ENCODE results near the gene XKR3.
"Not testable (repeated sequence)": the region's sequence is repeated elsewhere in the genome, so short reads cannot be mapped to it uniquely, and the experiment has no call there.

Gene XKR3

DNA sequence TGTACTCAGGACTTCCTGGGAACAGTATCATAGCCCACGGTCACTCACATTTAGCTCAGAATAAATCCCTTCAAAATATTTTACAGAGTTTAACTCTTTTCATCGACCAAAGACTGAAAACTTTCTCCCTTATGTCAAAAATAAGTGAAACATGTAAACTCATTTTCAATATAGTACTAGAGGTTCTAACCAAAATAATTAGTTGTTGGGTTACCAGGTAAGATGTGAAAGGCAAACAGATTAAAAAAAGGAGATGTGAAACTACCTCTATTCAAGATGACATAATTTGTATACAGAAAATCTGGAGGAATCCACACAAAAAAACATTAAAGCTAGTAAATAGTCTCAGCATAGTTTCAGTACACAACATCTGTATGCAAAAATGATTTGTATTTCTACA lies 20.3 kb downstream of the XKR3 start:
- no peak for DNase-seq (ENCODE audit: low read depth)

DNA sequence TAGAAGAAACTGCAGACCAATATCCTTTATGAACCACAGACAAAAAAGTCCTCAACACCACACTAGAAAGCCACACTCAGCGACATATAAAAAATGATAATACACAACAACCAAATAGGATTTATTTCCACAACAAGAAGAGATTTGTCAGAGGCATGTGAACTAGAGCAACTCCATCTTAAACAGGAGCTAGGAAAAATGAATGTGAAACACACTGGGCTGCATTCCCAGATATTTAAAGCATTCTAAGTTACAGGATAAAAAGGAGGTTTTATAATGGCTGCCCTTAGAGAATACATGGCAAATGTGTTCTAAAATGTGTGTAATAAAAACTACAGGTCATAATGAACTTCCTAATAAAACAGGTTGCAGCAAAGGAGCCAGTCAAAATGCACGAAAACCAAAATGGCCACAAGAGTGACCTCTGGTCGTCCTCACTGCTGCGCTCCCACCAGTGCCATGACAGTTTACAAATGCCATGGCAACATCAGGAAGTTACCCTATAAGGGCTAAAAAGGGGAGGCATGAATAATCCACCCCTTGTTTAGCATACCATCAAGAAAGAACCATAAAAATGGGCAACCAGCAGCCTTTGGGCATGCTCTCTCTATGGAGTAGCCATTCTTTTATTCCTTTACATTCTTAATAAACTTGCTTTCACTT lies 21.8 kb downstream of the XKR3 start:
- no peak for DNase-seq (ENCODE audit: low read depth)

DNA sequence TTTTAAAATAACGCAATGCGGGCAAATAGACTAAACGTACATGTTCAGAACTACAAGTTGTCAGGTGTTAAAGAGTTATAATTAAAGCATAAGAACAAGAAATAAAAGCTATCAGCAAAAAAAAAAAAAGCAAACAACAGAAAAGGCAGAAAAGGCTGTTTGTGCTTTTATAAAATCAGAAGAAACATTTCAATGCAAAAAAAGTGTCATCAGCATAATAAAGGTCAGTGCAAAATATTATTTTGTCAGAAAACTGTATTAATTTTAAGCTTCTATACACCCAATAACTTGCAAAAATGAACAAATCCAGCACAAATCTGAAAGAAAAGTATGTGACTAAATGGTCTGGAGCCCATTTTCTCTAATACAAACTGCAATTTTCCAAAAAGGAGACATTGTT lies 23.6 kb downstream of the XKR3 start:
- DNase-seq (ENCODE audit: low read depth), result no peak

DNA sequence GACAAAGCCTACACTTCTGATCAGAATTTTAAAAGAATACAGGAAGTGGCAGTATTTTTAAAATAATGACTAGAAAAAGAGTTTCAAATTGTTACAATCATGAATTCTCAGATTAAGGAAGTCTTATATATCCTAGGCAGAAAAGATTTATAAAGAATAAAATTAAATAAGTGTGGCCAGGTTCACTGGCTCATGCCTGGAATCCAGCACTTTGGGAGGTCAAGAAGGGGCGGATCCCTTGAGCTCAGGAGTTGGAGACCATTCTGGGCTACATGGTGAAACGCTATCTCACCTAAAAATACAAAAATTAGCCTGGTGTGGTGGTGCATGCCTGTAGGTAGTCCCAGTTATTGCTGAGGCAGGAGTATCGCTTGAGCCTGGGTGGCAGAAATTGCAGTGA lies 24.1 kb downstream of the XKR3 start:
- no peak for DNase-seq (ENCODE audit: low read depth)

GRCh38 chr22:16800358-16800757 lies 24.9 kb downstream of the XKR3 start:
- DNase-seq (ENCODE audit: low read depth), result no peak

DNA sequence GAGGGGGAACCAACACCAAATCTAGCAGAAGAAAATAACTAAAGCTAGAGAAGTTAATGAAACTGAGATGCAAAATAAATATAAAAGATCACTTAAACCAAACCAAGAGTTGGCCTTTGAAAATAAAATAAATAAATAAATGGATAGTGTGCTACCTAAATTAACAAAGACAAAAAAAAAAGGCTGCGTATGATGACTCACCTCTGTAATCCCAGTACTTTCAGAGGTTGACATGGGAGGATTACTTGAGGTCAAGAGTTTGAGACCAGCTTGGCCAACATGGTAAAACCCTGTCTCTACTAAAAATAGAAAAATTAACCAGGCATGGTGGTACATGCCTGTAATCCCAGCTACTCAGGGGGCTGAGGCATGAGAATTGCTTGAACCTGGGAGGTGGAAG lies 29.7 kb downstream of the XKR3 start:
- DNase-seq (ENCODE audit: low read depth), result not testable (repeated sequence)

- DNase-seq (ENCODE audit: low read depth), result no peak
Observed at GRCh38 chr22:16793831-16794230, 31.4 kb downstream of the XKR3 start.

DNA sequence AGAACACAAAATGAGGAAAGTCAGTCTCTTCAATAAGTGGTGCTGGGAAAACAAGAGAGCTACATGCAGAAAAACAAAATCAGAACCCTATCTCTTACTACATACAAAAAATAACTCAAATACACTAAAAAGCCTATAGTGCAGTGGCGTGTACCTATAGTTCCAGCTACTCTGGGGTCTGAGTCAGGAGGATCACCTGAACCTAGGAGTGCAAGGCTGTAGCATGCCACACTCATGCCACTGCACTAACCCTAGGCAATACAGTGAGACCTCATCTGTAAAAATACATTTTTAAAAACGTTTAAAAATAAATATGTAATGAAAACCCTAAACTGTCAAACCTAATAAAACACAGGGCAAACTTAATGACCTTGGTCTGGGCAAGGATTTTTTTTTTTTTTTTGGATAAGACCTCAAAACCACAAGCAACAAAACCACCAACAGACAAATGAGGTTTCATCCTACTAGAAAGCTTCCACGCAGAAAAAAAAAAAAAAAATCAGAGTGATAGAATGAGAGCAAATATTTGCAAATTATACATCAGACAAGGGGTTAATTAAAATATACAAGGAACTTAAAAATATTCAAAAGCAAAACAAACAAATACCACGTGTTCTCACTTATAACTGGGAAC lies 35.2 kb downstream of the XKR3 start:
- no peak for DNase-seq (ENCODE audit: low read depth)

GRCh38 chr22:16783930-16784354 lies 41.3 kb downstream of the XKR3 start:
- DNase-seq (ENCODE audit: low read depth), result no peak

- DNase-seq (ENCODE audit: low read depth), result no peak
Observed at GRCh38 chr22:16783453-16783852, 41.8 kb downstream of the XKR3 start.

DNA sequence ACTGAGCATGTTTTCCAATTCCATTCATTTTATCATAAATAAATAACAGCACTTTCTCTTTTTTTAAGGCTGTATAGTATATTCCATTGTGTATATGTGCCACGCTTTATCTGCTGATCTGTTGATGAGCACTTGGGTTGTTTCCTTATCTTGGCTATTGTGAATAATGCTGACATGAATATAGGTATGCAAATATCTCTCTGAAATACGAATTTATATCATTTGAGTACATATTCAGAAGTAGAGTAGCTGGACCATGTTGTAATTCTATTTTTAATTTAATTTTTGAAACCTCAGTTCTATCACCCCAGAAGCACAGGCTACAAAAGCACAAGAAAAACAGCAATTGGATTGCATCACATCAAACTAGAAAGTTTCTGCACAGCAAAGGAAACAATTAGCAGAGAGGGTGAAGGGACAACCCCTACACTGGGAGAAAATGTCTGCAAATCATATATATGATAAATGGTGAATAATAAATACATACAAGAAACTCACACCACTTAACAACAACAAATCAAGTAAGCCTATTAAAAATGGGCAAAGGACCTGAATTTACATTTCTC lies 43.4 kb downstream of the XKR3 start:
- no peak for DNase-seq (ENCODE audit: low read depth)

- DNase-seq (ENCODE audit: low read depth), result no peak
Observed at GRCh38 chr22:16781074-16781763, 44.0 kb downstream of the XKR3 start.

DNA sequence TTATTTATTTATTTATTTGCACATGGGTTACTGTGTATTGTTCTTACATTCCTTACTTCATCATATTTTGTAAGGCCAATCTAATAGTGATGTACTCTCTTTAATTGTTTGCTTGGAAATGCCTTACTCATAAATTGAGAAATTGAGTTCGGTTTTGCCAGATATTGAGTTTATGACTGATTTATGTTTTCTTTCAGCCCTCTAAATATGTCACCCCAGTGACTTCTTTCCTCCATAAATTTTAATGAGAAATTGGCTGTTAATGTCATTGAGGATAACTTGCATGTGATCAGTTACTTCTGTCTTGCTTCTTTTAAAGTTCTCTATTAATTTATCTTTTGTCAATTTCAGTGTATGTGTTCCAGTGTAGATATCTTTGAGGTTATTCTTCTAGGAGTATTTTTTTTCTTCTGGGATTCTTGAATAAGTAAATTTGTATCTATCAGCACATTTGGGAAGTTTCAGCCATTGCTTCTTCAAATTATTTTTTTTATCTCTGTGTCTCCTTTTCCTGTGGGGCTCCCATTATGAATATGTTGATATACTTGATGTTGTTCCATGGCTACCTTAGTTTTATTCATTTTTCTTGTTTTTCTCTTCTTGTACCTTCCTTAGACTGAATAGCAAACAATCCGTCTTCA lies 47.8 kb downstream of the XKR3 start:
- no peak for DNase-seq (ENCODE audit: low read depth)

GRCh38 chr22:16776080-16776479 lies 49.1 kb downstream of the XKR3 start:
- DNase-seq (ENCODE audit: low read depth), result no peak

DNA sequence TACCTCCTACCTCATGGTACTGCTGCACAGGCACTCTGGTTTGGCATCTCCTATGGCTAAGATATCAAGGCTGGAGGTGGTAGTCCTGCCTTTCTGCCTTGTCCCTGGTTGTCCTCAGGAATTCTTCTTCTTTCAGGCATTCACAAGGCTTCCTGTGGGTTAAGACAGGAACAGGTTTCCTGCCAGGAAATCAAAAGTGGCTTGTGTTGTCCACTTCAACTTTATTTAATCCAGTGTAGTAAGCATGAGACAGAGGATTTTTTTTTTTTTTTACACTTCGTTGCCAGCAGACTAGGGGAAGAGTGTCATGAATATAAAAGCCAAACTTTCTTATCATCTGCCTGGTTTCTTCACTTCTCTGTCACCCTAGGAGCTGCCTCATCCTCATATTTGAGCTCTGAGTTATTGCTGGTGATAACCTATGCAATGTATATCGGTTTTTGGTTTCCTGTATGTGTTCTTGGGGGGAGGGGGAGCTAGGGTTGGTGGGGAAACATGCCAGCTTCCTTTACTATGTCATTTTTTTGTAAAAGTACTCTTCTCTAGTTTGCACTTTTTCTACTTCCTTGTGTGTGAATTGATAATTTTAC lies 50.2 kb downstream of the XKR3 start:
- no peak for DNase-seq (ENCODE audit: low read depth)

DNA sequence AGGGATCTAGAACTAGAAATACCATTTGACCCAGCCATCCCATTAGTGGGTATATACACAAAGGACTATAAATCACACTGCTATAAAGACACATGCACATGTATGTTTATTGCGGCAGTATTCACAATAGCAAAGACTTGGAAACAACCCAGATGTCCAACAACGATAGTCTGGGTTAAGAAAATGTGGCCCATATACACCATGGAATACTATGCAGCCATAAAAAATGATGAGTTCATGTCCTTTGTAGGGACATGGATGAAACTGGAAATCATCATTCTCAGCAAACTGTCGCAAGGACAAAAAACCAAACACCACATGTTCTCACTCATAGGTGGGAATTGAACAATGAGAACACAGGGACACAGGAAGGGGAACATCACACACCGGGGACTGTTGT lies 53.6 kb downstream of the XKR3 start:
- DNase-seq (ENCODE audit: low read depth), result not testable (repeated sequence)

DNA sequence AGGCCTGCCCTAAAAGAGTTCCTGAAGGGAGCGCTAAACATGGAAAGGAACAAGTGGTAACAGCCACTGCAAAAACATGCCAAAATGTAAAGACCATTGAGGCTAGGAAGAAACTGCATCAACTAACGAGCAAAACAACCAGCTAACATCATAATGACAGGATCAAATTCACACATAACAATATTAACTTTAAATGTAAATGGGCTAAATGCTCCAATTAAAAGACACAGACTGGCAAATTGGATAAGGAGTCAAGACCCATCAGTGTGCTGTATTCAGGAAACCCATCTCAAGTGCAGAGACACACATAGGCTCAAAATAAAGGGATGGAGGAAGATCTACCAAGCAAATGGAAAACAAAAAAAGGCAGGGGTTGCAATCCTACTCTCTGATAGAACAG lies 57.3 kb downstream of the XKR3 start:
- DNase-seq (ENCODE audit: low read depth), result not testable (repeated sequence)

DNA sequence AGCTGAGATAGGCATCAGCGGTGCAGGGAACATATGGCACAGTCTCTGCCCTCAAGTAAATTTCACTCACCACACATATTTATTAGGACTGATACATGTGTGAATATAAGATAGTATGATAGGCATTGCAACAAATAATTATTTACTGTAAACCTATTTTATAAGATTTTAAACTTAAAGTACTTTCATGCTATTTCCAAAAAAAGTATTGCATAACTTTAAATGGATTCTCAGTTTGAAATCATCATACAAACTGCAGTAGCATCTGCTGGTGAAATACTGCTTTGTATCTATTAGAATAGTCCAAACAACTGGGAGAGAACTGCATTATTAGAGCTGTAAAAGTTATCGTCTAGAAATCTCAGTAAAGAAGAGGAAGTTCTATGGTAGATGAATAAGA lies 63.0 kb downstream of the XKR3 start:
- DNase-seq (ENCODE audit: low read depth), result not testable (repeated sequence)

GRCh38 chr22:16760416-16760815 lies 64.8 kb downstream of the XKR3 start:
- not testable (repeated sequence) for DNase-seq (ENCODE audit: low read depth)

- not testable (repeated sequence) for DNase-seq (ENCODE audit: low read depth)
Observed at GRCh38 chr22:16749282-16749681, 75.9 kb downstream of the XKR3 start.

DNA sequence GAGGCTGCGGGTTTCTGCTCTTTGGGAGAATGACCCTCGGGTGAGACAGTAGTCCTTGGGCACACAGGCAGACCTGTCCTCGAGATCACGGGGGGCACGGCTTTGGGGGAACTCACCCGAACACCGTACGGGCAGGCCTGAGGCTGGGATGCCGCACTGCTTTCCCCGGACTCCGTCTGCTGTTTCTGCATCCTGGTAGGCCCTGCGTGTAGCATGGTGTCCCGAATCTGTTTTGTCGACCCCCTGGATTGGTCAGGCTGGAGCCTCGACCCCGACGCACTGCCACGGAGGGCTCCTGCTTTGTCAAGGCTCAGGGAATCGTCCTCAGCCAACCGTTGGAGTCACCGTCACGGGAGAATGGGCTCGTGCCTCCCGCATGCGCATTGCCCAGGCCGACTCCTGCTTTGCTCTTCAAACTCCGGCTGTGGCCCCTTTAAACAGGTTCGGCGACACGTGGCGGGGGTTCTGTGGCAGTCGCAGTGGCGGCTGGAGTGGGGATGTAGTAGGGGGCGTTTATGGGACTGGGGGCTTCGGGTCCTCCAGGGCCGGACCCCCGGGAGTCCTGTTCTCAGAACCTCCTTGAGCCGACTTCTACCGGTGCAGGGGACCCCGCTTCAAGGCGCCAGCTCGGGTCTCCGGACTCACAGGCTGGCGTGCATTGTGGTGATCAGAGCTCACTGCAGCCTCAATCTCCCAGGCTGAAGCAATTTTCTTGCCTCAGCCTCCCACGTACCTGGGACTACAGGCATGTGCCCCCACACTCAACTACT lies 76.9 kb downstream of the XKR3 start:
- DNase-seq (ENCODE audit: low read depth), result not testable (repeated sequence)

Data from stimulated activated CD8-positive, alpha-beta memory T cell treated with anti-CD3 and anti-CD28 coated beads, Interleukin-4, amount 100 ng/mL, for 24 hours (primary cell).